HEK293T (cell line): Measurements from ENCODE around the gene TSPAN17.

Source experiments
- NFRKB ChIP-seq: fragments of 450-650 bp; IDR thresholded peaks from 2 replicates; pipeline ENCODE4 v1.6.1; 2016; ENCODE audit warnings: mild to moderate bottlenecking, moderate library complexity
- ZNF384 ChIP-seq: fragments of 450-650 bp; IDR thresholded peaks from 2 replicates; pipeline ENCODE4 v1.6.1; 2016

DNA sequence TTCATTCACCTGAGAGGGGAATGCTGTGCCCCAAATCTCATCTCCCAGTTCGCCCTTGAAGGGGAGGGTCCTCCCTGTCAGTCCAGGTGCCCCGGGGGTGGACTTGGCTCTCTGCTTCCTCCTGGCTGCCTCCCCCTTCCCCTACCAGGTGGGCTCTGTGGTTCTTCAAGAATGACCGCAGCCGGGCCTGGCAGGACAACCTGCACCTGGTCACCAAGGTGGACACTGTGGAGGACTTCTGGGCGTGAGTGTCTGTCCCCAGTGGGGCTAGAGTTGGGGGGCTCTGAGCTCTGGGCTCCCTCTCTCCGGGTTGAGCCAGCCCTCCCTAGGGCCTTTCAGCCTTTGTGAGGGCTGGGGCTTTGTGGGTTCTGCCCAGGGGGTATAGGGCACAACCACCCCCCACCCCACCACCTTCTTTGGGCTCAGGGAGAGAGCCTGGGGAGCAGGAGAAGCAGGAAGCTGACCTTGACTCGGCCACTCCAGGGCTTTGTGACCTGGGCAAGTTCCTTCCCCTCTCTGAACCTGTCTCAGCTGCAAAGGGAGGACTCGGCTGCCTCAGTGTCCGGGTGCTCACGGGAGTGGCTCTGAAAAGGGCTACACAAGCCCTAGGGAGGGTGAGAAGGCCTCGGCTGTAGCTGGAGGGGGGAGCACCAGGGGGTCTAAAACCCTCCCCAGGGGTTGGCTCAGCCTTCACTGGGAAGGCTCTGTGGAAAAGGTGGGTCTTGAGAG lies 3.6 kb upstream of the TSPAN17 start:
- TF ChIP-seq NFRKB: no peak
- no peak for TF ChIP-seq ZNF384
